SK-N-MC (cell line): ENCODE results near the gene LUC7L3.

ENCODE experiments used
- EZH2 ChIP-seq: fragments of 200-600 bp; sonication (generic); IDR thresholded peaks from one replicate; pipeline ENCODE4 v1.6.1; 2017; ENCODE audit warnings: antibody characterized with exemption
- POLR2AphosphoS5 ChIP-seq: IDR thresholded peaks from 2 replicates; pipeline ENCODE4 v1.6.1; 2012; ENCODE audit warnings: mild to moderate bottlenecking, low read depth, low read length, borderline replicate concordance

- TF ChIP-seq POLR2AphosphoS5 (no peak), EZH2 (no peak)
Measured at GRCh38 chr17:50797135-50797810, 77.9 kb downstream of the LUC7L3 start.
